SK-N-SH (cell line): ENCODE data around the gene GPC5. TPM values are rescaled to one million over a fixed set of nuclear protein-coding genes. Genes with fewer than 3 reads are reported as not detected.

Experiments
- CTCF ChIA-PET: fragments of 300-600, 350-600 bp; formaldehyde crosslinking; extraction: SDS; loops from one replicate; lab custom pipeline; 2021; lab: Yijun Ruan, JAX
- POLR2A ChIA-PET: fragments of 350-600 bp; sonication (Branson Sonifier 250); formaldehyde crosslinking; extraction: SDS; loops from one replicate; lab custom pipeline; 2020; ENCODE audit warnings: antibody characterized with exemption, inconsistent platforms; lab: Yijun Ruan, JAX
- DNase-seq: peaks from one replicate; pipeline ENCODE4 v3.0.0; 2012
- H2AFZ ChIP-seq: fragments of 200-600 bp; sonication (generic); 2 replicates; pipeline ENCODE4 v1.8.1; 2016; ENCODE audit warnings: antibody characterized with exemption, mild to moderate bottlenecking, low read depth
- H3F3A ChIP-seq: fragments of 200-600 bp; sonication (generic); replicated peaks from 2 replicates; pipeline ENCODE3; 2016; ENCODE audit warnings: antibody characterized with exemption, mild to moderate bottlenecking; ENCODE audit not compliant: insufficient read depth
- H3K27ac ChIP-seq, 2 experiments: fragments of 200-500 bp in 1 of 2; fragments of 200-600 bp in 1 of 2; sonication (Bioruptor generic) in 1 of 2; sonication (generic), shearing (Covaris generic) in 1 of 2; 2 replicates each; pipeline versions ENCODE4 v1.5.1 to v1.6.1; 2014 to 2016; ENCODE audit warnings: low read depth in 2 of 2, inconsistent platforms in 1 of 2, low read length in 1 of 2, mild to moderate bottlenecking in 1 of 2, mixed read lengths in 1 of 2
- H3K27me3 ChIP-seq: fragments of 200-600 bp; sonication (generic), shearing (Covaris generic); 2 replicates; pipeline ENCODE4 v1.6.1; 2016; ENCODE audit warnings: mixed run types; ENCODE audit not compliant: insufficient read depth
- H3K36me3 ChIP-seq, 2 experiments: fragments of 200-500 bp in 1 of 2; fragments of 200-600 bp in 1 of 2; sonication (Bioruptor generic) in 1 of 2; sonication (generic) in 1 of 2; replicated peaks in 1 of 2; 2 replicates each; pipeline versions ENCODE3 to v1.5.1; 2014 to 2016; ENCODE audit warnings: low read length in 1 of 2, mild to moderate bottlenecking in 1 of 2; ENCODE audit not compliant: insufficient read depth in 2 of 2, control insufficient read depth in 1 of 2
- H3K4me1 ChIP-seq, 2 experiments: fragments of 200-500 bp in 1 of 2; fragments of 200-600 bp in 1 of 2; sonication (Bioruptor generic) in 1 of 2; sonication (generic), shearing (Covaris generic) in 1 of 2; 2 replicates each; pipeline versions ENCODE4 v1.5.1 to v1.6.1; 2014 to 2016; ENCODE audit warnings: low read depth in 1 of 2, low read length in 1 of 2, mixed run types in 1 of 2; ENCODE audit not compliant: insufficient read depth in 2 of 2, control insufficient read depth in 1 of 2
- H3K4me2 ChIP-seq: fragments of 200-600 bp; sonication (generic), shearing (Covaris generic); 2 replicates; pipeline ENCODE4 v1.6.1; 2017; ENCODE audit warnings: mixed run types
- H3K4me3 ChIP-seq, 2 experiments: fragments of 200-500 bp in 1 of 2; fragments of 200-600 bp in 1 of 2; sonication (Bioruptor generic) in 1 of 2; sonication (generic), shearing (Covaris generic) in 1 of 2; 2 replicates each; pipeline versions ENCODE4 v1.5.1 to v1.8.1; 2014 to 2016; ENCODE audit warnings: low read depth in 2 of 2, inconsistent platforms in 1 of 2, low read length in 1 of 2, mild to moderate bottlenecking in 1 of 2, mixed read lengths in 1 of 2, moderate library complexity in 1 of 2
- H3K79me2 ChIP-seq: fragments of 200-600 bp; sonication (generic); 2 replicates; pipeline ENCODE4 v1.8.1; 2017; ENCODE audit warnings: mild to moderate bottlenecking; ENCODE audit not compliant: insufficient read depth
- H3K9ac ChIP-seq: fragments of 200-600 bp; sonication (generic); 2 replicates; pipeline ENCODE4 v1.6.1; 2017; ENCODE audit warnings: mixed run types
- H3K9me2 ChIP-seq: fragments of 200-600 bp; sonication (generic); 2 replicates; pipeline ENCODE4 v1.6.1; 2017; ENCODE audit warnings: mixed run types
- H3K9me3 ChIP-seq: fragments of 200-600 bp; sonication (generic); 2 replicates; pipeline ENCODE4 v1.6.1; 2017; ENCODE audit warnings: mixed run types, mild to moderate bottlenecking, moderate library complexity
- H4K20me1 ChIP-seq: fragments of 200-600 bp; sonication (generic); 2 replicates; pipeline ENCODE4 v1.6.1; 2017; ENCODE audit warnings: mild to moderate bottlenecking, mixed run types; ENCODE audit not compliant: insufficient read depth
- EZH2phosphoT487 ChIP-seq: fragments of 200-600 bp; sonication (generic); IDR thresholded peaks from 2 replicates; pipeline ENCODE4 v1.6.1; 2017; ENCODE audit warnings: low read depth, mixed run types, mild to moderate bottlenecking, antibody characterized with exemption, moderate library complexity, borderline replicate concordance
- FOXM1 ChIP-seq: IDR thresholded peaks from 2 replicates; pipeline ENCODE4 v1.4.0; 2012; ENCODE audit warnings: low read depth, mild to moderate bottlenecking
- GABPA ChIP-seq: IDR thresholded peaks from 2 replicates; pipeline ENCODE4 v1.4.0; 2012; ENCODE audit warnings: low read depth, mild to moderate bottlenecking
- GATA2 ChIP-seq: sonication (generic); formaldehyde crosslinking; IDR thresholded peaks from 2 replicates; pipeline ENCODE4 v1.5.0; 2020; ENCODE audit warnings: mild to moderate bottlenecking, missing genetic modification reagents
- IRF3 ChIP-seq: fragments of 150-350 bp; IDR thresholded peaks from 2 replicates; pipeline ENCODE4 v1.6.1; 2016; ENCODE audit warnings: mild to moderate bottlenecking, low read depth, low read length
- JUND ChIP-seq: IDR thresholded peaks from 2 replicates; pipeline ENCODE4 v1.4.0; 2012
- MEF2A ChIP-seq: IDR thresholded peaks from 2 replicates; pipeline ENCODE4 v1.4.0; 2012; ENCODE audit warnings: low read depth, borderline replicate concordance
- NFIC ChIP-seq: IDR thresholded peaks from 2 replicates; pipeline ENCODE4 v1.4.0; 2012; ENCODE audit warnings: borderline replicate concordance
- NRF1 ChIP-seq: IDR thresholded peaks from 2 replicates; pipeline ENCODE4 v1.6.1; 2012; ENCODE audit warnings: low read depth, mild to moderate bottlenecking, low read length
- RCOR1 ChIP-seq: fragments of 150-350 bp; IDR thresholded peaks from 2 replicates; pipeline ENCODE4 v1.6.1; 2017; ENCODE audit warnings: antibody characterized with exemption, low read length
- RXRA ChIP-seq: IDR thresholded peaks from 2 replicates; pipeline ENCODE4 v1.4.0; 2012; ENCODE audit warnings: low read depth, mild to moderate bottlenecking, borderline replicate concordance
- TAF1 ChIP-seq: IDR thresholded peaks from 2 replicates; pipeline ENCODE4 v1.6.1; 2012; ENCODE audit warnings: low read depth, mild to moderate bottlenecking, low read length, moderate library complexity, borderline replicate concordance
- TCF12 ChIP-seq: IDR thresholded peaks from 2 replicates; pipeline ENCODE4 v1.4.0; 2012
- TEAD4 ChIP-seq: IDR thresholded peaks from 2 replicates; pipeline ENCODE4 v1.4.0; 2012; ENCODE audit warnings: mild to moderate bottlenecking, borderline replicate concordance; ENCODE audit not compliant: insufficient read depth
- USF2 ChIP-seq: fragments of 150-350 bp; IDR thresholded peaks from 2 replicates; pipeline ENCODE4 v1.6.1; 2017; ENCODE audit warnings: antibody characterized with exemption, low read length, low read depth, borderline replicate concordance
- YY1 ChIP-seq: IDR thresholded peaks from 2 replicates; pipeline ENCODE4 v1.4.0; 2012; ENCODE audit warnings: low read depth, mild to moderate bottlenecking
- ZBTB33 ChIP-seq: IDR thresholded peaks from 2 replicates; pipeline ENCODE4 v1.4.0; 2012; ENCODE audit warnings: low read depth, borderline replicate concordance
- WGBS: methylation state at CpG from one replicate; pipeline ENCODE4 v1.1.6; 2017; ENCODE audit warnings: low lambda C conversion rate; 5-methylcytosine and 5-hydroxymethylcytosine counted together
- polyA plus RNA-seq, 3 experiments: library from polyadenylated mRNA; depleted of rRNA; stranded (reverse); fragments of >200 nt; gene quantifications; 2 replicates each; pipeline ENCODE4 v1.2.3, GENCODE V29; 2012

The GPC5 gene
- polyA plus RNA-seq, 1 of the 3 experiments (the other 2 are of a cell fraction): 0.03 TPM

- Histone ChIP-seq H3K9me3 (no peaks in the 10 kb centered on the region), H4K20me1 (no peaks in the 10 kb centered on the region), H3K4me1 (no peaks in the 10 kb centered on the region), H3K9ac (no peak overlapping the region), H3K36me3 (no peaks in the 10 kb centered on the region), H3K79me2 (no peaks in the 10 kb centered on the region; the same call in 1 of the 2 replicates), H3F3A (no peaks in the 10 kb centered on the region), H3K9me2 (no peaks in the 10 kb centered on the region), H2AFZ (no peak overlapping the region), H3K4me3 (no peak overlapping the region), H3K27me3 (no peaks in the 10 kb centered on the region), H3K4me2 (no peak overlapping the region), H3K27ac (no peak overlapping the region)
- TF ChIP-seq GATA2: no peak
- no peak for TF ChIP-seq YY1
- TF ChIP-seq JUND: no peak
- TF ChIP-seq ZBTB33: no peak
- TF ChIP-seq NFIC: no peak
- TF ChIP-seq EZH2phosphoT487: no peak
- TF ChIP-seq RCOR1: no peak
- no peak for TF ChIP-seq FOXM1
- TF ChIP-seq IRF3: no peak
- TF ChIP-seq RXRA: no peak
- no peak for TF ChIP-seq USF2
- no peak for TF ChIP-seq TCF12
- no peak for TF ChIP-seq TAF1
- TF ChIP-seq NRF1: no peak
- CTCF ChIA-PET: interaction anchor here (0.9 kb wide), 1 partner anchor 32 kb away, joined by 3 read pairs; no protein-coding TSS in a partner anchor
- POLR2A ChIA-PET: no interaction called here
- 40% methylated on average over 3 of the region's 3 CpGs for WGBS
- no peak for DNase-seq
Measured at GRCh38 chr13:91544723-91545122, 146.3 kb downstream of the GPC5 start.

- 26% methylated on average over 2 of the region's 2 CpGs for WGBS
- no peak overlapping the region for H3K4me3 ChIP-seq
- no peaks in the 10 kb centered on the region for H3K27me3 ChIP-seq
- CTCF ChIA-PET: no interaction called here
- H3K27ac ChIP-seq: no peak overlapping the region
- no peak overlapping the region for H3K4me2 ChIP-seq
- H3K36me3 ChIP-seq: no peaks in the 10 kb centered on the region
- H3K9ac ChIP-seq: no peak overlapping the region
- H3K4me1 ChIP-seq: no peaks in the 10 kb centered on the region
- no peaks in the 10 kb centered on the region; the same call in 1 of the 2 replicates for H3K79me2 ChIP-seq
- no peaks in the 10 kb centered on the region for H4K20me1 ChIP-seq
- H3K9me2 ChIP-seq: no peaks in the 10 kb centered on the region
- no peak for DNase-seq
- H3F3A ChIP-seq: no peaks in the 10 kb centered on the region
- POLR2A ChIA-PET: no interaction called here
- no peak for TF ChIP-seq FOXM1
- TF ChIP-seq MEF2A: no peak
- TF ChIP-seq TEAD4: no peak
- no peak for TF ChIP-seq GABPA
- no peak overlapping the region for H2AFZ ChIP-seq
- H3K9me3 ChIP-seq: no peaks in the 10 kb centered on the region
Measured at GRCh38 chr13:91546900-91547299, 148.5 kb downstream of the GPC5 start.
